ENCODE measurements around the gene VLDLR.

Gene VLDLR

DNA sequence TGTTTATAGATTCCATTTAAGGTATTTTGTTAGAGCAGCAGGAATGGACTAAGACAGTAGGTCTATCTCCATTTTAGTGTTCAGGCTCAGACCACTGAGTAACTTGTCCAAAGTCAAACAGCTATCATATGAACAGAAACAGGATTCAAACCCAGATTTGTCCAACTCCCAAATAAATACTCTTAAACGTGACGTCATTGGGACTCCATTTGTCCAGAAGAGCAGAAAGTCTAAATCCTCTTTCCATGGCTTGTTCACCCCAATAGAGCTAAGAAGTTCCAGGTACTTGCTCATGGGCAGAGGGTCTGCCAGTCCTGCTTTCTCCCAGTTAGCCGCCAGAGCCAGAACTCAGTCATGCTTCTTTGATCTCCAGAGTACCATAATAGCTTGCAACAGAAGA lies 16.3 kb upstream of the VLDLR start:
- no peak for TF ChIP-seq SIN3A (IDR thresholded peaks at IDR 0.05; ENCODE audit: borderline replicate concordance, insufficient read depth, low read length)
- no peak for TF ChIP-seq POLR2AphosphoS5 (IDR thresholded peaks at IDR 0.05; ENCODE audit: low read depth, low read length)
- no peak for TF ChIP-seq TAF1 (IDR thresholded peaks at IDR 0.05; ENCODE audit: borderline replicate concordance, insufficient read depth, low read length)
- TF ChIP-seq, protein P1, sequence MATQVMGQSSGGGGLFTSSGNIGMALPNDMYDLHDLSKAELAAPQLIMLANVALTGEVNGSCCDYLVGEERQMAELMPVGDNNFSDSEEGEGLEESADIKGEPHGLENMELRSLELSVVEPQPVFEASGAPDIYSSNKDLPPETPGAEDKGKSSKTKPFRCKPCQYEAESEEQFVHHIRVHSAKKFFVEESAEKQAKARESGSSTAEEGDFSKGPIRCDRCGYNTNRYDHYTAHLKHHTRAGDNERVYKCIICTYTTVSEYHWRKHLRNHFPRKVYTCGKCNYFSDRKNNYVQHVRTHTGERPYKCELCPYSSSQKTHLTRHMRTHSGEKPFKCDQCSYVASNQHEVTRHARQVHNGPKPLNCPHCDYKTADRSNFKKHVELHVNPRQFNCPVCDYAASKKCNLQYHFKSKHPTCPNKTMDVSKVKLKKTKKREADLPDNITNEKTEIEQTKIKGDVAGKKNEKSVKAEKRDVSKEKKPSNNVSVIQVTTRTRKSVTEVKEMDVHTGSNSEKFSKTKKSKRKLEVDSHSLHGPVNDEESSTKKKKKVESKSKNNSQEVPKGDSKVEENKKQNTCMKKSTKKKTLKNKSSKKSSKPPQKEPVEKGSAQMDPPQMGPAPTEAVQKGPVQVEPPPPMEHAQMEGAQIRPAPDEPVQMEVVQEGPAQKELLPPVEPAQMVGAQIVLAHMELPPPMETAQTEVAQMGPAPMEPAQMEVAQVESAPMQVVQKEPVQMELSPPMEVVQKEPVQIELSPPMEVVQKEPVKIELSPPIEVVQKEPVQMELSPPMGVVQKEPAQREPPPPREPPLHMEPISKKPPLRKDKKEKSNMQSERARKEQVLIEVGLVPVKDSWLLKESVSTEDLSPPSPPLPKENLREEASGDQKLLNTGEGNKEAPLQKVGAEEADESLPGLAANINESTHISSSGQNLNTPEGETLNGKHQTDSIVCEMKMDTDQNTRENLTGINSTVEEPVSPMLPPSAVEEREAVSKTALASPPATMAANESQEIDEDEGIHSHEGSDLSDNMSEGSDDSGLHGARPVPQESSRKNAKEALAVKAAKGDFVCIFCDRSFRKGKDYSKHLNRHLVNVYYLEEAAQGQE (IDR thresholded peaks at IDR 0.05; ENCODE audit: insufficient read depth in 1 of 2, low read depth in 2 of 2, low read length in 2 of 2) = no peak
- TF ChIP-seq FOXP2 (optimal IDR thresholded peaks at IDR 0.05; ENCODE audit: borderline replicate concordance, extremely low read depth, extremely low read length, insufficient read depth) = no peak

DNA sequence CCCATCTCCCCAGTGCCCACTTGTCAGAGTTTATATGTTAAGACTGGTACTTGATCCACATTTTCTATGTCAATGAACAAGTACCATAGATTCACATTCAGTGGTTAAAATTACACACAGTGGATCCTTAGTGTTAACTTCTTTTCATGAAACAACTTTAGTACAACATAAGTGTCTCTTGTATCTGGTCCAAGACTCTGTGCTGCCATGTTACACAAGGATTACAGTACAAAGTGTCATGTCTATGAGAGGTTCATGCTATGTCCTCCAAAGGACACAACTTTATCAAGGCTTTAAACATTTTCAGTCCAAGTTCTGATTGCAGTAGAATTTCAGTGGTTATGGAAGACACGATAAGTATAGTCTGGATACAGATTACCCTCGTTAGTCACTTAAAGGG lies 13.3 kb upstream of the VLDLR start:
- TF ChIP-seq SIN3A (IDR thresholded peaks at IDR 0.05; ENCODE audit: borderline replicate concordance, insufficient read depth, low read length) (no peak), FOXP2 (optimal IDR thresholded peaks at IDR 0.05; ENCODE audit: borderline replicate concordance, extremely low read depth, extremely low read length, insufficient read depth) (no peak), POLR2AphosphoS5 (IDR thresholded peaks at IDR 0.05; ENCODE audit: low read depth, low read length) (no peak), TAF1 (IDR thresholded peaks at IDR 0.05; ENCODE audit: borderline replicate concordance, insufficient read depth, low read length) (no peak)
- TF ChIP-seq, protein P1 (IDR thresholded peaks at IDR 0.05; ENCODE audit: insufficient read depth in 1 of 2, low read depth in 2 of 2, low read length in 2 of 2) = no peak

DNA sequence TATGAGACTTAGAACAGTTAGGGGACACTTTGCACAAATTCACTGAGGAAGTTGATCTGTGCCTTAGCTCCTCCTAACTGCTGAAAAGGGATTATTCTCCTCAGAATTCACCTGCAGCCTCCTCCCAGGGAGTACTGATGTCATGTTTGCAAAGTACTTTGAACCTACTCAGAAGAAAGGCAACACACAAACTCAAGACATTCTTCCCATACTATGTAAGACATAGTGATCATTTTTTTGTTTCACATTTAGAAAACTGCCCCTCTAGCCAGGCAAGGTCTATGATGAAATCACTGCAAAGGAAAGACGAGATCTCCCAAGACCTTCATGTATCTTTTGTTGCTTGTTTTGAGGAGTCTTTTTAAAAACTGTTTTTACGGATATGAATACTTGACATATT lies 10.6 kb upstream of the VLDLR start:
- no peak for TF ChIP-seq FOXP2 (optimal IDR thresholded peaks at IDR 0.05; ENCODE audit: borderline replicate concordance, extremely low read depth, extremely low read length, insufficient read depth)

DNA sequence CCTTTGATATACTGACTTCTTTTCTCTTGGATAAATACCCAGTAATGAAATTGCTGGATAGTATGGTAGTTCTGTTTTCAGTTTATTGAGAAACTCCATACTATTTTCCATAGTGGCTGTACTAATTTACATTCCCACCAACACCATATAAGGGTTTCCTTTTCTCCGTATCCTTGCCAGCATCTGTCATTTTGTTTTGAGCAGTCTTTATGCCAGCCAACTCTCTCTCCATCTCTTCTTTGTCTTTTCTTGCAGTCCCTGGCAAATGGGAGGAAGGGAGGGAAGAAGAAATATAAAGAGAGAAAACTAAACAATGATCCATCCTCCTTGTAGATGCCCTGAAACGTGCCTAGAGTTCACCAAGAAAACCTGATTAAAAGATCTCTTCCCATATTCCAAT lies 9.6 kb upstream of the VLDLR start:
- TF ChIP-seq FOXP2 (optimal IDR thresholded peaks at IDR 0.05; ENCODE audit: borderline replicate concordance, extremely low read depth, extremely low read length, insufficient read depth) (no peak), POLR2AphosphoS5 (IDR thresholded peaks at IDR 0.05; ENCODE audit: low read depth, low read length) (no peak), TAF1 (IDR thresholded peaks at IDR 0.05; ENCODE audit: borderline replicate concordance, insufficient read depth, low read length) (no peak), SIN3A (IDR thresholded peaks at IDR 0.05; ENCODE audit: borderline replicate concordance, insufficient read depth, low read length) (no peak)
- TF ChIP-seq, protein P1 (IDR thresholded peaks at IDR 0.05; ENCODE audit: insufficient read depth in 1 of 2, low read depth in 2 of 2, low read length in 2 of 2) = no peak

DNA sequence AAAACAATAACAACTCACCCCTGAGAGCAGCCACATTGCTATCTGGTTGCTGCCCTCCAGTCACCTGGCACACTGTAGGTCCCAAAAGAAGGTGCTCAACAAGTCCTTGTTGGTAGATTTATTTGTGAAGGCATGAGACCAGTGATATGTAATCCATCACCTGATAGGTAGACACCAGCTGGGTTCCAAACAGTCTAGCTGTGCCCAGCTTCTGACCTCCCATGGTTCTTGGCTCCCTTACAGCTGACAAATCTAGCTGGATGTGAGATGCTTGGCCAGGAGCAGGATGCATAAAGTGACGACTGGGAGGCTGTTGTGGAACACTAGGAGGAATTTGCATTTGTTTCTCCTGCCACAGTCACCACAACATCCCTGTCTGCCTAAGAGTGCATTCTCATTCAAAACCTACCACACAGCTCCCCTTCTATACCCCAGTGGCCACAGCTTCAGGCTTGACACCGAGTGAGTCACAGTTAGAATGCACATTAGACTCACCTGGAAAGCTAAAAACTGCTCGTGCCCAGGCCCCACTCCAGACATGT lies 7.8 kb upstream of the VLDLR start:
- TF ChIP-seq, protein P1 (IDR thresholded peaks at IDR 0.05; ENCODE audit: insufficient read depth in 1 of 2, low read depth in 2 of 2, low read length in 2 of 2) = no peak
- no peak for TF ChIP-seq FOXP2 (optimal IDR thresholded peaks at IDR 0.05; ENCODE audit: borderline replicate concordance, extremely low read depth, extremely low read length, insufficient read depth)
- TF ChIP-seq POLR2AphosphoS5 (IDR thresholded peaks at IDR 0.05; ENCODE audit: low read depth, low read length) = no peak
- no peak for TF ChIP-seq TAF1 (IDR thresholded peaks at IDR 0.05; ENCODE audit: borderline replicate concordance, insufficient read depth, low read length)
- no peak for TF ChIP-seq SIN3A (IDR thresholded peaks at IDR 0.05; ENCODE audit: borderline replicate concordance, insufficient read depth, low read length)
